ENCODE results near the gene BAIAP3.

DNA sequence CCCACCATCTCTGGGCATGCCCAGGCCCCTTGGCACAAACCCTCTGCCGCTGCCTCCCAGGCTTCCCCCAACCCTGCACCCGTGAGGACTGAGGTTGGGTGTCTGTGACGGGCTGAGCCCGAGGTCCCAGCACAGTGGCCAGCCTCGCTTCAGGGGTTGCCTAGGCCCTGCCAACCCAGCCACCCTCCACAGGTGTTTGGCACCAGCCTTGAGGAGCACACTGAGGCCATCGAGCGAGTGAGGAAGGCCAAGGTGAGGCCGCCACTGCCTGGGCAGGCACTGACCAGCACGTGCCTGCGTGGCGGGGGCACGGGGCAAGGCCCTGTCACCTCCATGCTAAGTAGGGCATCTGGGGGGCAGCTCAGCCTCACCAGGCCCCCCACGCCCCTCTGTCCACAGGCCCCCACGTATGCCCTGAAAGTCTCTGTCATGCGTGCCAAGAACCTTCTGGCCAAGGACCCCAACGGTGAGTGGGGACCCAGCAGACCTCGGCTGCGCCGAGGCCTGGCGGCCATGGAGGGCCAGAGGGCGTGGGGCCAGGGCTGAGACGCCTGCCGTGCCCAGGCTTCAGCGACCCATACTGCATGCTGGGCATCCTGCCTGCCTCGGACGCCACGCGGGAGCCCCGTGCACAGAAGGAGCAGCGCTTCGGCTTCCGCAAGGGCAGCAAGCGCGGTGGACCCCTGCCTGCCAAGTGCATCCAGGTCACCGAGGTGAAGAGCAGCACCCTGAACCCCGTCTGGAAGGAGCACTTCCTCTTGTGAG, 7.5 kb downstream of the BAIAP3 start:
- TF ChIP-seq FOXP2 (optimal IDR thresholded peaks at IDR 0.05; ENCODE audit: control extremely low read depth, extremely low read length, insufficient read depth) (no peak), EZH2 (IDR thresholded peaks at IDR 0.05) (no peak), POLR2AphosphoS5 (IDR thresholded peaks at IDR 0.05; ENCODE audit: borderline replicate concordance, low read depth, low read length) (no peak)

Measured in SK-N-MC (cell line).